ENCODE measurements around the gene MT2A.

- TF ChIP-seq, protein P1, sequence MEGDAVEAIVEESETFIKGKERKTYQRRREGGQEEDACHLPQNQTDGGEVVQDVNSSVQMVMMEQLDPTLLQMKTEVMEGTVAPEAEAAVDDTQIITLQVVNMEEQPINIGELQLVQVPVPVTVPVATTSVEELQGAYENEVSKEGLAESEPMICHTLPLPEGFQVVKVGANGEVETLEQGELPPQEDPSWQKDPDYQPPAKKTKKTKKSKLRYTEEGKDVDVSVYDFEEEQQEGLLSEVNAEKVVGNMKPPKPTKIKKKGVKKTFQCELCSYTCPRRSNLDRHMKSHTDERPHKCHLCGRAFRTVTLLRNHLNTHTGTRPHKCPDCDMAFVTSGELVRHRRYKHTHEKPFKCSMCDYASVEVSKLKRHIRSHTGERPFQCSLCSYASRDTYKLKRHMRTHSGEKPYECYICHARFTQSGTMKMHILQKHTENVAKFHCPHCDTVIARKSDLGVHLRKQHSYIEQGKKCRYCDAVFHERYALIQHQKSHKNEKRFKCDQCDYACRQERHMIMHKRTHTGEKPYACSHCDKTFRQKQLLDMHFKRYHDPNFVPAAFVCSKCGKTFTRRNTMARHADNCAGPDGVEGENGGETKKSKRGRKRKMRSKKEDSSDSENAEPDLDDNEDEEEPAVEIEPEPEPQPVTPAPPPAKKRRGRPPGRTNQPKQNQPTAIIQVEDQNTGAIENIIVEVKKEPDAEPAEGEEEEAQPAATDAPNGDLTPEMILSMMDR (conservative IDR thresholded peaks at IDR 0.05), result no peak; the same call in 1 of the 2 replicates
- TF ChIP-seq ZFX (IDR thresholded peaks at IDR 0.05), result no peak
Measured at GRCh38 chr16:56608876-56609462, 585 bp downstream of the MT2A start.

All from C4-2B (cell line).